Tibial artery (tissue), 4 donors: ENCODE data around the gene GNB1L.

Source experiments
- DNase-seq, 2 donors: peaks; one replicate each; pipeline ENCODE4 v3.0.0-alpha.2; 2019
- H3K27ac ChIP-seq, 2 donors: fragments of 200-600 bp; sonication (generic) in 1 of 2; 1 replicate in 1 of 2; 2 replicates in 1 of 2; pipeline ENCODE4 v1.5.1; 2018 to 2019; ENCODE audit warnings: mild to moderate bottlenecking in 1 of 2
- H3K27me3 ChIP-seq, 2 donors: fragments of 200-600 bp; sonication (generic) in 1 of 2; one replicate each; pipeline versions ENCODE4 v1.5.1 to v1.6.0; 2016 to 2019
- H3K36me3 ChIP-seq, 3 donors: fragments of 200-600 bp; sonication (generic) in 2 of 3; one replicate each; pipeline ENCODE4 v1.5.1; 2016 to 2019; ENCODE audit warnings: mild to moderate bottlenecking in 2 of 3
- H3K4me1 ChIP-seq, 4 donors: fragments of 200-600 bp; sonication (generic) in 2 of 4; 1 replicate in 3 of 4; 2 replicates in 1 of 4; pipeline ENCODE4 v1.5.1; 2016 to 2019
- H3K4me3 ChIP-seq, 2 donors: fragments of 200-600 bp; sonication (generic) in 1 of 2; 1 replicate in 1 of 2; 2 replicates in 1 of 2; pipeline ENCODE4 v1.5.1; 2018 to 2019; ENCODE audit warnings: mild to moderate bottlenecking in 2 of 2
- H3K9me3 ChIP-seq, 3 donors: fragments of 200-600 bp; sonication (generic) in 1 of 3; one replicate each; pipeline ENCODE4 v1.5.1; 2016 to 2019
- CTCF ChIP-seq, 2 experiments: fragments of 200-600 bp in 1 of 2; fragments of 450-650 bp in 1 of 2; IDR thresholded peaks; one replicate each; pipeline ENCODE4 v1.5.1; 2017 to 2019; ENCODE audit warnings: antibody characterized with exemption in 2 of 2, mild to moderate bottlenecking in 1 of 2, moderate library complexity in 1 of 2
- intact Hi-C: fragments of 100-400 bp; cut with DNase I; formaldehyde crosslinking; loops from one replicate; pipeline ENCODE4 v1.15.0; 2023; ENCODE audit warnings: low total_unique reads

GNB1L gene

DNA sequence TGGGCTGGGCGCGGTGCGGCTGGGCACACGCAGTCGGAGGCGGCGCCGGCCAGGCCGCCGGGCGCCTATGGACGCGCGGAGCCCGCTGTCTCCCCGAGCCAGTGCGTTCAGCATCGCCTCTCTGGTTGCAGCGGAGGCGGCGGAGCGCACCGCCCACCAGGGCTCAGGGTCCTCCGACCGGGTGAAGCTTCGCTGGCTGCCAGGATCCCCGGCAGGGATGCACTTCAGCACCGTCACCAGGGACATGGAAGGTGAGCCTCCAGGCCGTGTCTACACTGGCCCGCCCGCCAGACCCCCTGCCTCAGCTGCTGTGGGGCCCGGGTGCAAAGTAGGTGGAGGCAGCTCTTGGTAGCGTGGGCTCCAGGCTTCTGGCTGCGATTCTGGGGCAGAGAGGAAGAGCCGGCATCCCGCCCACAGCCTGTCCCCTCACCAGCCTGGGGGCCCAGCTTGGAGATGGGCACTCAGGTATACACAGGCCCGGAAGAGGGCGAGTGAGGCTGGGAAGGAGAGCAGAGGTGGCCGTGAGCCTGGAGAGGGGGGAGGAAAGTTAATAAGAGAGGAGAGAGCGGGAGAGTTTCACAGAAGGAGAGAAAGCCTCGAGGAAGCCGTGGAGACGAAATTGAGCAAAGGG lies 95.1 kb downstream of the GNB1L start:
- Histone ChIP-seq H3K27me3 (peaks cover 4 to 91% of the 10 kb centered on the region in 2 donors), H3K4me3 (no peak overlapping the region), H3K9me3 (no peaks in the 10 kb centered on the region), H3K36me3 (no peaks in the 10 kb centered on the region), H3K27ac (no peak overlapping the region), H3K4me1 (peaks cover 0 to 45% (median 34%) of the 10 kb centered on the region in 4 donors)
- DNase-seq: no peak
- TF ChIP-seq CTCF (IDR thresholded peaks at IDR 0.05): no peak
- intact Hi-C loops: no loop called here

GRCh38 chr22:19758896-19759426 lies 95.7 kb downstream of the GNB1L start:
- Histone ChIP-seq H3K27me3 (peaks cover 4 to 91% of the 10 kb centered on the region in 2 donors), H3K27ac (no peak overlapping the region), H3K4me1 (peaks cover 0 to 45% (median 34%) of the 10 kb centered on the region in 4 donors), H3K9me3 (no peaks in the 10 kb centered on the region), H3K36me3 (no peaks in the 10 kb centered on the region), H3K4me3 (no peak overlapping the region)
- intact Hi-C loops: no loop called here
- no peak for DNase-seq
- no peak for TF ChIP-seq CTCF (IDR thresholded peaks at IDR 0.05)

- DNase-seq: no peak
- TF ChIP-seq CTCF (IDR thresholded peaks at IDR 0.05): no peak
- Histone ChIP-seq H3K4me3 (no peak overlapping the region), H3K27ac (no peak overlapping the region), H3K36me3 (no peaks in the 10 kb centered on the region), H3K4me1 (peaks cover 0 to 45% (median 34%) of the 10 kb centered on the region in 4 donors), H3K9me3 (no peaks in the 10 kb centered on the region), H3K27me3 (peaks cover 4 to 89% of the 10 kb centered on the region in 2 donors)
- intact Hi-C loops: no loop called here
Observed at GRCh38 chr22:19757985-19758895, 96.4 kb downstream of the GNB1L start.

- peaks cover 4 to 87% of the 10 kb centered on the region in 2 donors for H3K27me3 ChIP-seq
- TF ChIP-seq CTCF (IDR thresholded peaks at IDR 0.05): no peak
- intact Hi-C loops: no loop called here
- H3K4me1 ChIP-seq: peaks cover 0 to 45% (median 34%) of the 10 kb centered on the region in 4 donors
- H3K36me3 ChIP-seq: no peaks in the 10 kb centered on the region
- H3K9me3 ChIP-seq: no peaks in the 10 kb centered on the region
- DNase-seq: no peak
- H3K4me3 ChIP-seq: peak overlapping the region; percentile 15 to 26
- H3K27ac ChIP-seq: no peak overlapping the region
Observed at GRCh38 chr22:19757140-19757984, 97.3 kb downstream of the GNB1L start.
